Measurements from ENCODE around the gene ZBTB7A.
A peak's percentile ranks its signal among the peaks of the same experiment; 100 is the strongest.

The ZBTB7A gene

GRCh38 chr19:4094291-4094690, 27.6 kb upstream of the ZBTB7A start:
- no peak for DNase-seq (ENCODE audit: low spot score)

DNA sequence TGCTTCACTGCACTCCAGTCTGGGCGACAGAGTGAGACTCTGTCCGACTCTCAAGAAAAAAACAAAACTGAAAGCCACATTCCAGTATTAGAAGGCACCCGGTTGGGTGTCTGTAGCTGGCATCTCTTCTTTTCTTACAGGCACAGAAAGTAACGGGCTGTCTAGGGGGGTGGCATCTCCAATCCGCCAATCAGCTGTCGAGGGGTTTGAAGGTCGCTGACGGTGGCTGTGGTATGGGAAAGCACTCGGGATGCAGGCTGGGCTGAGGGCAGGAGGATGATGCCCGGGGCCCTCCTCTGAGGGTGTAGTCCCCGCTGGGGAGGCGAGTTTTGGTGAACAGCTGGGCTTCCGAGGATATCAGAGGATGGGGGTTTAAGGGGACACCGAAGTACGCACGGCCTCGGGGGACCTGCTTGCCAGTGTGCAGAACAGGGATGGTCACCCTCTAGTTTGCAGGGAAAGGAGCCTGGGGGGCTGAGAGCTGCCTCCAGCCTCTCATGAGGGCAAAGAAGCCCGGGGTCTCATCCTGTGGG, 27.0 kb upstream of the ZBTB7A start:
- no peak for DNase-seq (ENCODE audit: low spot score)

GRCh38 chr19:4090356-4091220, 23.9 kb upstream of the ZBTB7A start:
- DNase-seq (ENCODE audit: low spot score), result no peak

DNA sequence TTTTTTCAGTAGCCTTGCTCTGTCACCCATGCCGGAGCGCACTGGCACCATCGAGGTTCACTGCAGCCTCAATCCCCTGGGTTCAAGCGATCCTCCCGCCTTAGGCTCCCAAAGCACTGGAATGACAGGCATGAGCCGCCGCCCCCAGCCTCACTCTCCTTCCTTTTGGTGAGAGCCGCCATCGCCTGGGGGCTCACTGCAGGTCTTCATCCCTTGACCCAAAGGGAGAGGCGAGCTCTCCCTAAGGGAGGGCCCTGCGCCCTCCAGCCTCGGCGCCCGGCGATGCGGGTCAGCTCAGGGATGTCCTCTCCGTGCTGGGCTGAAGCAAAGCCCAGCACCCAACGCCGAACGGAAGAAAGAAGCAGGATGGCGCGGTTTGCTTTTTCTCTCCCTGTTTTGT, 23.2 kb upstream of the ZBTB7A start:
- no peak for DNase-seq (ENCODE audit: low spot score)

GRCh38 chr19:4089400-4089908, 22.8 kb upstream of the ZBTB7A start:
- no peak for DNase-seq (ENCODE audit: low spot score)

DNA sequence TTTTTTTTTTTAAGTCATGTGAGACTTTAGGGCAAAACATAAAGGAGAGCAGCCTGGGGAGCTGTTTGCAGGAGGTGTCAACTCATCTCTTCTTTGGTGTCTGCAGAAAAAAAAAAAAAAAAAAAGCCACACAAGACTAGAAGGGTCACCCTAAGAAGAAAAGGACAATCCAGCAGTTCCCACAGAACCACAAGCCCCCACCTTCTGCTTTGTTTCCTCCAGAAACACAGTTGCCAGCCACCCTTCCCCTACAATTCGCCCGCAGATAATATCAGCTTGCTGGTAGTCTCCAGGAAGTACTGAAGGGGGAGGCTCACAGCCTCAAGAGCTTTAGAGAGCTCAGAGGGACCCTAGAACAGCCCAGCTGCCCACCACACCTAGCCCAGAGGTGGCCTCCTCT, 22.3 kb upstream of the ZBTB7A start:
- no peak for DNase-seq (ENCODE audit: low spot score)

DNA sequence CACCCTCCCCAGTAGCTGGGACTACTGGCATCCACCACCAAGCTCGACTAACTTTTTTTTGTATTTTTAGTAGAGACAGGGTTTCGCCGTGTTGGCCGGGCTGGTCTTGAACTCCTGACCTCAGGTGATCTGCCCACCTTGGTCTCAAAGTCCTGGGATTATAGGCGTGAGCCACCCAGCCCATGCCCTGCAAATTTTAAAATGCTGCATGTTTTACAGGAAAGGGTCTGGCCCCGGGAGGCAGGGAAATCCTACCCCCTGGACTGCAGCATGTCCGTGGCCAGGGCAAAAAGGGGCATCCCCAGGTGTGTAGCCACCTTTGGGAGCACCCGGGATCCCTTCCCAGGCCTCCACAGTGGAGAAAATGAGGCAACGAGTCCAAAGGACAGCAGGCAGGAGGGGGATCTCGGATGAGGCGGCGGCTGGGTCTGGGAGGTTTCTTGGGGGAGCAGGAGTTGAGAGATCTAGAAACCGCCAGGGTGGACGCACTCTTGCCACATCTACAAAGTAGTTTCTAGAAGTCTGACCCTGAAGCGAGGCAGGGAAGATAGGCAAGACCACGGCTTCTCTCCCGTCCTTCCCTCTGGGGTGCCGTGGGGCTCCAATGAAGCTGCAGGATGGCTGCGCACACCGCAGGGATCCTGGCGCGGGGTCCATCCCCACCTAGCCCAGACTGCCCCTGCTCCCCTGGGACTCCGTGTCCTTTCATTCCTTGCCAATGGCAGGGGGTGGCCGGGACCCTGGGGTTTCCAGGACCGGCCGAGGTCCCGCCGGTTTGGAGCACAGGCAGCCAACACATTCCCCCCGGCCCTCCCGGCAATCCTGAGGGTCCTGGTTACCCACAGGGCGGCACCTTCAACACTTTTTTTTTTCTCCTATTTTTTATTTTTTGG, 21.3 kb upstream of the ZBTB7A start:
- no peak for DNase-seq (ENCODE audit: low spot score)

GRCh38 chr19:4086411-4086867, 19.7 kb upstream of the ZBTB7A start:
- peak; percentile 39 for DNase-seq (ENCODE audit: low spot score)

GRCh38 chr19:4084547-4084877, 17.8 kb upstream of the ZBTB7A start:
- DNase-seq (ENCODE audit: low spot score), result no peak

DNA sequence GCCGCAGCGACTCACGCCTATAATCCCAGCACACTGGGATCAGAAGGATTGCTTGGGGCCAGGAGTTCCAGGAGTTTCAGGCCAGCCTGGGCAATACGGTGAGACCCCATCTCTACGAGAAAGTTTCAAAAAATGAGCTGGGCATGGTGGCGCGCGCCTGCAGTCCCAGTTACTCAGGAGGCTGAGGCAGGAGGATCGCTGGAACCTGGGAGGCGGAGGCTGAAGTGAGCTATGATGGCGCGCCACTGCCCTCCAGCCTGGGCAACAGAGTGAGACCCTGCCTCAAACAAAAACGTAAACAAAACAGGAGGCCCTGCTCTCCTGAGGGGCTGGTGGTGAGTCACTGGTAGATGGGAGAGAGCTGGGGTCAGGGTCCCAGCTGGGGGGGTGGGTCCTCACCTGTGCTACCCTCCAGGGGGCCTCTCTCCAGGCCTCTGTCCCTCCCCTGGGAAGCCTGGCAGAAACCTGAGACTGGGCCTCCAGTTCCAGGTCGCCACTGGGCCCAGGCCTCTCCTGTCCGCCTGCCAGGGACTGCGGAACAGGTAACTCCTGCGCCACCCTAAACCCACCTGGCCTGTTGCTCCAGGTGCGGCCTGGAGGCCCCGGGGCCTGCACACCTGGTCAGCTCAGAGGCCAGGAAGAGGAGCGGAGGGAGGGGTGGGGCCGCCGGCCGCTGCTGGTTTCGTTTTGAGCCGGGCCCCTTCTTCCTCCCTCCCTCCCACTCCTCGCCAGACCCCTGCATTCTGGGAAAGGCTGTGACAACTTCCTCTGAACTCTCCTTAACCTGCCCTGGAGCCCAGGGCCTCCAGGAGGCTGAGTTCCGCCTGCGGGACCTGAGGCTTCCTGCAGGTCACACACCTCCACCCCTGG, 17.2 kb upstream of the ZBTB7A start:
- DNase-seq (ENCODE audit: low spot score), result peak; percentile 27

GRCh38 chr19:4082172-4082571, 15.5 kb upstream of the ZBTB7A start:
- no peak for DNase-seq (ENCODE audit: low spot score)

DNA sequence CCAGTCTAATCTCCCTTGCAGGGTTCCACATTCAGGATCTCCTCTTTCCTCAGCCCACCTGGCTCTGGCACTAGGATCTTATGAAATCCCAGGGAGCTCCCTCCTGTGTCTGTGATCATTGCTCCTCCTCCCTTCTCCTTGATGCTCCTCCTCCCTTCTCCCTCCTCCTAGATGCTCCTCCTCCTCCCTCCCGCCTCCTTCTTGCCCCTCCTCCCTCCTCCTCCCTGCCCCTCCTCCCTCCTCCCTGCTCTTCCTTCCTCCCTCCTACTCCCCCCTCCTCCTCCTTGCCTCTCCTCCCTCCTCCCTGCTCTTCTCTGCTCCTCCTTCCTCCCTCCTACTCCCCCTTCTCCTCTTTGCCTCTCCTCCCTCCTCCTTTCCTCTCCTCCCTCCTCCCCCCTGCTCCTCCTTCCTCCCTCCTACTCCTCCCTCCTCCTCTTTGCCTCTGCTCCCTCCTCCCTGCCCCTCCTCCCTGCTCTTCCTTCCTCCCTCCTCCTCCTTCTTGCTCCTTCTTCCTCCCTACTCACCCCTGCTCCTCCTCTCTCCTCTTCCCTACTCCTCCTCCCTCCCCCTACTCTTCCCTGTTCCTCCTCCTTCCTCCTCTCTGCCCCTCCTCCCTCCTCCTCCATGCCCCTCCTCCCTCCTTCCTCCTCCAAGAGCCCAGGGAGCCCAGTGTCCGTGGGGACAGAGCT, 14.9 kb upstream of the ZBTB7A start:
- DNase-seq (ENCODE audit: low spot score), result no peak

DNA sequence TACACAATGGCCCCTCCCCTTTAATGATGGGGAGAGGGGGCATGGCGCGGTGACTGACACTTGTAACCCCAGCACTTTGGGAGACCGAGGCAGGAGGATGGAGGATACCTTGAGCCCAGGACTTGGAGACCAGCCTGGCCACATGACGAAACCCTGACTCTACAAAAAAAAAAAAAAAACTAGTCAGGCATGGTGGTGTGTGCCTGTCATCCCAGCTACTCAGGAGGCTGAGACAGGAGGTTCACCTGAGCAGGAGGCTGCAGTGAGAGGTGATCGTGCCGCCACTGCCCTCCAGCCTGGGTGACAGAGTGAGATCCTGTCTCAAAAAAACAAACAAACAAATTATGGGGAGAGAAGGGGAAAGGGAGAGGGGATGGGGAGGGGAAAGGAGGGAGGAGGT, 13.8 kb upstream of the ZBTB7A start:
- no peak for DNase-seq (ENCODE audit: low spot score)

- DNase-seq (ENCODE audit: low spot score), result no peak
Observed at GRCh38 chr19:4077800-4078684, 11.3 kb upstream of the ZBTB7A start.

GRCh38 chr19:4077007-4077374, 10.3 kb upstream of the ZBTB7A start:
- DNase-seq (ENCODE audit: low spot score), result no peak

DNA sequence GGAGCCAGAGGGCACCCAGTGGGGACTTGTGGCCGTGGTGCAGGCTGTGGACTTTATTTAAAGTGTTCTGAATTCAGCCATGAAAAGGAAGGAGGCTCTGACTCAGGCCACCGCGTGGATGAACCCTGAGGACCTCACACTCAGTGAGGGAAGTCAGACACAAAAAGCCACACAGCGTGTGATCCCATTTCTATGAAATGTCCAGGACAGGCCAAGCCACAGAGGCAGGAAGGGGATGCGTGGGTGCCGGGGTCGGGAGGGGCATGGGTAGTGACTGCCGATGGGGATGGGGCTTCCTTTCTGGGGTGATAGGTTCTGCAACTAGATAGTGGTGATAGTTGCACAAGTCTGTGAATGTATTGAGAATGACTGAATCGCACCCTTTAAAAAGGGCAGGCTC, 8.7 kb upstream of the ZBTB7A start:
- no peak for DNase-seq (ENCODE audit: low spot score)

GRCh38 chr19:4071610-4072009, 4.9 kb upstream of the ZBTB7A start:
- DNase-seq (ENCODE audit: low spot score), result no peak

DNA sequence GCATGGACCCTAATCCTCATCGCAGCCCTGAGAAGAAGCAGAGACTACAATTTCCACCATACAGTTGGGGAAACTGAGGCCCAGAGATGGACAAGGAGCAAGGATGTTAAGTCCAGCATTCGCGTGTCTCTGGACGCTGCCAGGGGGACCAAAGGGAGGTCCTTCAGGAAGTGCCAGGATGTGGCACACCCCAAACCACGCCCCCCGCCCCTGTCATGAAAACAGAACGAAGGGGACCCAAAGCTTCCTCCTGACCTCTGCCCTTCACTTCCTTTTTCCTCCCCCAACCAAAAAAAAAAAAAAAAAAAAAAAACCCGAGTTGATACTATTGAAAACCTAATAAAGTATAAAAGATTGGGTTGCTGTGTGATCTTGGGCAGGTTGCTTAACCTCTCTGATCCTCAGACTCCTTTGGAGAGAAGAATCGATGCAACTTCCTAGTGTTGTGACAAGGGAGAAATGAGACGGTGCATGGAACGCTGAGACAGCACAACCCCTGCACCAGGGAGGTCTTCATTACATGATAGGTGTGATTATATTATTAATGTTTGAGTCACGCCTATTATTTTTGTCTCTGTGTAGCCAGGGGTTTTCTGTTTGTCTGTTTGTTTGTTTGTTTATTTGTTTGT, 2.7 kb upstream of the ZBTB7A start:
- no peak for DNase-seq (ENCODE audit: low spot score)

Measured in kidney tubule cell (primary cell).